Nephron progenitor cell (in vitro differentiated cells): ENCODE measurements around the gene NDUFA5.

ENCODE experiments used
- DNase-seq: peaks from one replicate; pipeline ENCODE4 v3.0.0; 2021
- H3K27ac Mint-ChIP-seq: 2 replicates; pipeline ENCODE4 v1.8.0; 2021; ENCODE audit warnings: mild to moderate bottlenecking, moderate library complexity, mixed read lengths
- H3K27me3 Mint-ChIP-seq: 2 replicates; pipeline ENCODE4 v1.8.0; 2021; ENCODE audit warnings: mild to moderate bottlenecking, low read depth, mixed read lengths; ENCODE audit not compliant: poor library complexity
- H3K36me3 Mint-ChIP-seq: 2 replicates; pipeline ENCODE4 v1.8.0; 2021; ENCODE audit warnings: low read depth, mixed read lengths
- H3K4me1 Mint-ChIP-seq: 2 replicates; pipeline ENCODE4 v1.8.0; 2021; ENCODE audit warnings: mixed read lengths
- H3K4me3 Mint-ChIP-seq: 2 replicates; pipeline ENCODE4 v1.8.0; 2021; ENCODE audit warnings: mild to moderate bottlenecking, moderate library complexity, mixed read lengths
- H3K9me3 Mint-ChIP-seq: 2 replicates; pipeline ENCODE4 v1.8.0; 2021; ENCODE audit warnings: mild to moderate bottlenecking, moderate library complexity, mixed read lengths
- TF ChIP-seq, protein P1 (sequence below): fragments of 200-600 bp; sonication (generic); IDR thresholded peaks from 2 replicates; pipeline ENCODE4 v1.5.0; 2021; ENCODE audit warnings: antibody characterized with exemption

Gene NDUFA5

DNA sequence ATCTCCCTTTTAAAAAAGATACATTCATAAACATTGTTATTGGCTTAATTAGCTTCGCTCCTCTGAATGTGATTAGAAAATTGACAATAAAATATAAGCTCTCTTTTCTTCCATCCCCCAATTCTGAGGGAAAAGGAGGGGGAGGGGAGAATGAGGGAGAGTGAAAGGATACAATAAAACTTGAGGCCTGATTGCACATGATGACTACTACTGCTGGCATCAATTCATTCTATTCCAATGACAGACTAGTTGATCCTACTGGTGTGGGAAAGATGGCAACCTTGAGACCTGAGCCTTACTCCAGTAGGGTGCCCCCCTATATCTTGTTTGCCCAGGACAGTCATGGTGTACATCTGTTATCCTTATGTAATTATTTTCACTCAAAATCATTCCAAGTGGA lies 18.7 kb downstream of the NDUFA5 start:
- no peak overlapping the region for H3K27ac Mint-ChIP-seq
- no peak for DNase-seq

DNA sequence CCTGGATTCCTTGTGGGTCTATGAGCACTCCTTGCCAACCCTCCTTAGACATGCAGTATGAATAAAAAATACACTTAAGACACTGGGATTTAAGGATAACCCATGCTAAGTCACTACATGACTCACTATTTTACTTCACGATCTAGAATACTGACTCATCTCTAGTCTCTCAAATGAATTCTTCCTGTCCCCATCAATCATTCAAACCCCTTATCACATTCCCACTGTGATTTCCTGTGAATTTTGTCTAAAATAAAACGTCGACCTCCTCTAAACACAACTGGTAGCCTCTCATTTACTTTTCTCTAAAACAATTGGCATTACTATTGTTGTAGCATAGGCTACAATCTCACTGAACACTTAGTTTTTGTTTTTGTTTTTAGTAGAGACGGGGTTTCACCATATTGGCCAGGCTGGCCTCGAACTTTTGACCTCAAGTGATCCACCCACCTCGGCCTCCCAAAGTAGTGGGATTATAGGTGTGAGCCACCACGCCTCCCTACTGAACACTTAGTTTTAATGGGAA lies 19.4 kb downstream of the NDUFA5 start:
- Mint-ChIP-seq H3K9me3 (no peaks in the 10 kb centered on the region), H3K4me1 (peaks cover 10% of the 10 kb centered on the region), H3K27me3 (peaks cover 12% of the 10 kb centered on the region), H3K36me3 (peaks cover 12% of the 10 kb centered on the region), H3K4me3 (no peak overlapping the region), H3K27ac (no peak overlapping the region)
- DNase-seq, result no peak
- TF ChIP-seq, protein P1, sequence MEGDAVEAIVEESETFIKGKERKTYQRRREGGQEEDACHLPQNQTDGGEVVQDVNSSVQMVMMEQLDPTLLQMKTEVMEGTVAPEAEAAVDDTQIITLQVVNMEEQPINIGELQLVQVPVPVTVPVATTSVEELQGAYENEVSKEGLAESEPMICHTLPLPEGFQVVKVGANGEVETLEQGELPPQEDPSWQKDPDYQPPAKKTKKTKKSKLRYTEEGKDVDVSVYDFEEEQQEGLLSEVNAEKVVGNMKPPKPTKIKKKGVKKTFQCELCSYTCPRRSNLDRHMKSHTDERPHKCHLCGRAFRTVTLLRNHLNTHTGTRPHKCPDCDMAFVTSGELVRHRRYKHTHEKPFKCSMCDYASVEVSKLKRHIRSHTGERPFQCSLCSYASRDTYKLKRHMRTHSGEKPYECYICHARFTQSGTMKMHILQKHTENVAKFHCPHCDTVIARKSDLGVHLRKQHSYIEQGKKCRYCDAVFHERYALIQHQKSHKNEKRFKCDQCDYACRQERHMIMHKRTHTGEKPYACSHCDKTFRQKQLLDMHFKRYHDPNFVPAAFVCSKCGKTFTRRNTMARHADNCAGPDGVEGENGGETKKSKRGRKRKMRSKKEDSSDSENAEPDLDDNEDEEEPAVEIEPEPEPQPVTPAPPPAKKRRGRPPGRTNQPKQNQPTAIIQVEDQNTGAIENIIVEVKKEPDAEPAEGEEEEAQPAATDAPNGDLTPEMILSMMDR, result no peak

More for the DNA sequence above, 18.7 kb downstream of the NDUFA5 start:
- H3K27me3 Mint-ChIP-seq, result peaks cover 5% of the 10 kb centered on the region
- TF ChIP-seq, protein P1, result no peak
- peaks cover 3% of the 10 kb centered on the region for H3K4me1 Mint-ChIP-seq
- peaks cover 12% of the 10 kb centered on the region for H3K36me3 Mint-ChIP-seq
- H3K9me3 Mint-ChIP-seq, result no peaks in the 10 kb centered on the region
- no peak overlapping the region for H3K4me3 Mint-ChIP-seq

DNA sequence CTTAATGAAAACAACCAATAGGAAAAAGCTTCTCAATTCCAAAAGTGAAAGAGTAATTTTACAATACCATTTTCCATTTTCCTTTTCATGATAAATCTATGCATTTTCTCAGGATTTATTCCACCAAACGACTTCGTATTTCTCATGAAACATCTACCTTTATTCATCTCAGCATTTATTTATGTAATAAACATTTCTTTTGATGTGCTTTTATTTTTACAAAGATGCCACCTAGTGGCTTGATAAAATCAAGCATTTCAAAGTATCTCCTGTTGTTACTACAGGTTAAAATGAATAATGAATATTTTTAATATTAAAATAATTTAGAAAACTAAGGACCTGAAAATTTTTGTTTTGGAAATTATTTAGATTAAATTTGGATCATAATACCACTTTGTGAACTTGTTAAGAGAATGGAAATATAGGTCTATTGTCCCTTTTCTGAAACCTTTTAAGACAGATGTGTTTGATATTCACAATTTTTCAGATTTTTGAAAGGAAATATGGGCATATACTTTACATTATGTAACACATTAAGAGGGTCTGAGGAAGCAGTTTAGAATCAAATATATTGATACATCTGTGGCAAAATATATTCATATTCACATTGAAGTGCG lies 20.5 kb downstream of the NDUFA5 start:
- Mint-ChIP-seq H3K4me1 (peaks cover 17% of the 10 kb centered on the region), H3K27ac (no peak overlapping the region), H3K9me3 (no peaks in the 10 kb centered on the region), H3K36me3 (peaks cover 10% of the 10 kb centered on the region), H3K27me3 (peaks cover 16% of the 10 kb centered on the region), H3K4me3 (no peak overlapping the region)
- TF ChIP-seq, protein P1, result peak; percentile 57
- DNase-seq, result no peak

DNA sequence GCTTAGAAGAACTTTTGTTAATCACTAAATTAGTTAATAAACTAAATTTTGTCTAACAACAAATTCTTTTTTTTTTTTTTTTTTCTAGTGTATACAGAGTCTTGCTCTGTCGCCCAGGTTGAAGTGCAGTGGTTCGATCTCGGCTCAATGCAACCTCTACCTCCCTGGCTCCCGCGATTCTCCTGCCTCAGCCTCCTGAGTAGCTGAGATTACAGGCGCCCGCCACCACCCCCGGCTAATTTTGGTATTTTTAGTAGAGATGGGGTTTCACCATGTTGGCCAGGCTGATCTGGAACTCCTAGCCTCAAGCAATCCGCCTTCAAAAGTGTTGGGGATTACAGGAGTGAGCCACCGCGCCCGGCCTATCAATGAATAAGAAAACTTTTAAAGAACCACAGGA lies 22.1 kb downstream of the NDUFA5 start:
- no peak for DNase-seq
- TF ChIP-seq, protein P1, result no peak
- Mint-ChIP-seq H3K9me3 (no peaks in the 10 kb centered on the region), H3K27ac (no peak overlapping the region), H3K36me3 (no peaks in the 10 kb centered on the region), H3K4me3 (no peak overlapping the region), H3K4me1 (peaks cover 22% of the 10 kb centered on the region), H3K27me3 (peaks cover 16% of the 10 kb centered on the region)

DNA sequence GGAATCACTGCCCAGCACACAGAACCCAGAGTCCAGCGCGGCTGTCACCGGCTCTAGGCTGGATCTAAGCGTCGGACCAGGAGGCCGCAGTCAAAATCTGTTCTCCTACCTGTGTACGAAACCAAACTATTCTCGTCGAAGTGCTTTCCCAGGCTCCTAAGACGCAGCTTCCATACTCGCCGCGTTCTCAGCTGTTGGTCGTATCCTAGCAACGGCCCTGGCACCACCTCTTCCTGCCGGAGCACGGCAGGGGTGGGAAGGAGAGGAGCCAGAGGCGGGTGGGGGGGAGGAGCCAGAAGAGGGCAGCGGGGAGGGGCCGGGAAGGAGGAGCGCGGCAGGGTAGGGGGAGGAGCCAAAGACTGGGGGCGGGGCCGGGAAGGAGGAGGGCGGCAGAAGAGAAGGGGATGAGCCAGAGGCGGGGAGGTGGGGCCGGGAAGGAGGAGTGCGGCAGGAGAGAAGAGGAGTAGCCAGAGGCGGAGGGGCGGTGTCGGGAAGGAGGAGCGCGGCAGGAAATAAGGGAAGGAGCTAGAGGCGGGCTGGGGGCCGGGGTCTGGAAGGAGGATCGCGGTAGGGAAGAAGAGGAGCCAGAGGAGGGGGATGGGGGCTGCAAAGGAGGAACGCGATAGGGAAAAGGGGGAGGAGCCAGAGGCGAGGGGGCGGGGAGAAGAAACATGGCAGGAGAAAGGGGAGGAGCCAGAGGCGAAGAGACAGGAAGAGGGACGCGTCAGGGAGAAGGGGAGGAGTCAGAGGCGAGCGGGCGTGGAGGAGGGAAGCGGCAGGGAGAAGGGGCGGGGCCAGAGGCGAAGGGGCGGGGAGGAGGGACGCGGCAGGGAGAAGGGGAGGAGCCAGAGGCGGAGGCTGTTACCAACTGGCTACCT lies 23.0 kb downstream of the NDUFA5 start, which contains the start of gene IQUB:
TSS of gene IQUB (minus strand) at position 213 of the 878 bp plus-strand sequence. CDS start 22,255 bp downstream, outside the sequence.
- peak within 1 kb of the TSS; percentile 93 for H3K27ac Mint-ChIP-seq
- TF ChIP-seq, protein P1, result no peak
- DNase-seq, result peak; percentile 99
- H3K9me3 Mint-ChIP-seq, result no peaks in the 10 kb centered on the region
- H3K4me3 Mint-ChIP-seq, result peak within 1 kb of the TSS; percentile 88
- no peaks in the 10 kb centered on the region for H3K36me3 Mint-ChIP-seq
- peaks cover 16% of the 10 kb centered on the region for H3K27me3 Mint-ChIP-seq
- H3K4me1 Mint-ChIP-seq, result peaks cover 22% of the 10 kb centered on the region
